HL-60 (cell line): Measurements from ENCODE around the gene MACROD2.
"Not testable (repeated sequence)": the region's sequence is repeated elsewhere in the genome, so short reads cannot be mapped to it uniquely, and the experiment has no call there.

Experiments
- CTCF ChIP-seq: IDR thresholded peaks from one replicate; pipeline ENCODE4 v1.5.1; 2011; ENCODE audit warnings: low read length, control low read depth, inconsistent platforms; ENCODE audit not compliant: insufficient read depth
- GABPA ChIP-seq: IDR thresholded peaks from 2 replicates; pipeline ENCODE4 v1.6.1; 2012; ENCODE audit warnings: low read depth
- POLR2AphosphoS5 ChIP-seq: IDR thresholded peaks from 2 replicates; pipeline ENCODE4 v1.6.1; 2012; ENCODE audit warnings: low read depth
- REST ChIP-seq: IDR thresholded peaks from 2 replicates; pipeline ENCODE4 v1.6.1; 2012; ENCODE audit warnings: low read depth; ENCODE audit not compliant: insufficient replicate concordance
- SPI1 ChIP-seq: IDR thresholded peaks from 2 replicates; pipeline ENCODE4 v1.6.1; 2012; ENCODE audit warnings: low read depth, mild to moderate bottlenecking, borderline replicate concordance

- TF ChIP-seq CTCF, POLR2AphosphoS5, GABPA, SPI1, REST: not testable (repeated sequence)
Observed at GRCh38 chr20:14926436-14926835, 931.1 kb downstream of the MACROD2 start.
